ENCODE results near the gene PCDHB3.
"Not testable (repeated sequence)": the region's sequence is repeated elsewhere in the genome, so short reads cannot be mapped to it uniquely, and the experiment has no call there.

DNA sequence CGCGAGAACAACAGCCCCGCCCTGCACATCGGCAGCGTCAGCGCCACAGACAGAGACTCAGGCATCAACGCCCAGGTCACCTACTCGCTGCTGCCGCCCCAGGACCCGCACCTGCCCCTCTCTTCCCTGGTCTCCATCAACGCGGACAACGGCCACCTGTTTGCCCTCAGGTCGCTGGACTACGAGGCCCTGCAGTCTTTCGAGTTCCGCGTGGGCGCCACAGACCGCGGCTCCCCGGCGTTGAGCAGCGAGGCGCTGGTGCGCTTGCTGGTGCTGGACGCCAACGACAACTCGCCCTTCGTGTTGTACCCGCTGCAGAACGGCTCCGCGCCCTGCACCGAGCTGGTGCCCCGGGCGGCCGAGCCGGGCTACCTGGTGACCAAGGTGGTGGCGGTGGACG, 51.4 kb downstream of the PCDHB3 start:
- not testable (repeated sequence) for TF ChIP-seq POLR2AphosphoS5 (IDR thresholded peaks at IDR 0.05; ENCODE audit: insufficient read depth in 1 of 2, low read depth in 1 of 2); POLR2A (IDR thresholded peaks at IDR 0.05)
- TF ChIP-seq, protein P1, sequence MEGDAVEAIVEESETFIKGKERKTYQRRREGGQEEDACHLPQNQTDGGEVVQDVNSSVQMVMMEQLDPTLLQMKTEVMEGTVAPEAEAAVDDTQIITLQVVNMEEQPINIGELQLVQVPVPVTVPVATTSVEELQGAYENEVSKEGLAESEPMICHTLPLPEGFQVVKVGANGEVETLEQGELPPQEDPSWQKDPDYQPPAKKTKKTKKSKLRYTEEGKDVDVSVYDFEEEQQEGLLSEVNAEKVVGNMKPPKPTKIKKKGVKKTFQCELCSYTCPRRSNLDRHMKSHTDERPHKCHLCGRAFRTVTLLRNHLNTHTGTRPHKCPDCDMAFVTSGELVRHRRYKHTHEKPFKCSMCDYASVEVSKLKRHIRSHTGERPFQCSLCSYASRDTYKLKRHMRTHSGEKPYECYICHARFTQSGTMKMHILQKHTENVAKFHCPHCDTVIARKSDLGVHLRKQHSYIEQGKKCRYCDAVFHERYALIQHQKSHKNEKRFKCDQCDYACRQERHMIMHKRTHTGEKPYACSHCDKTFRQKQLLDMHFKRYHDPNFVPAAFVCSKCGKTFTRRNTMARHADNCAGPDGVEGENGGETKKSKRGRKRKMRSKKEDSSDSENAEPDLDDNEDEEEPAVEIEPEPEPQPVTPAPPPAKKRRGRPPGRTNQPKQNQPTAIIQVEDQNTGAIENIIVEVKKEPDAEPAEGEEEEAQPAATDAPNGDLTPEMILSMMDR (IDR thresholded peaks at IDR 0.05): not testable (repeated sequence)
